Panc1 (cell line): ENCODE measurements around the gene DCDC2. TPM values are rescaled to one million over a fixed set of nuclear protein-coding genes. Genes with fewer than 3 reads are reported as not detected.

Source experiments
- ATAC-seq: fragments of 200-7000 bp; cut with Tn5 transposase; 2 replicates; pipeline ENCODE4 v1.9.1; 2020; ENCODE audit warnings: mild to moderate bottlenecking, moderate library complexity
- BruUV-seq: library from RNA; stranded (reverse); fragments of 400-500 nt; replicated peaks from 2 replicates; lab custom pipeline; 2021; lab: Mats Ljungman, UMichigan
- CTCF ChIA-PET: fragments of 300-600 bp; sonication (Branson Sonifier 250); formaldehyde crosslinking; loops from one replicate; lab custom pipeline; 2022; ENCODE audit warnings: antibody characterized with exemption; lab: Charles Lee
- POLR2A ChIA-PET: fragments of 300-600 bp; sonication (Branson Sonifier 250); formaldehyde crosslinking; loops from one replicate; lab custom pipeline; 2022; ENCODE audit warnings: antibody characterized with exemption; lab: Charles Lee
- DNase-seq: peaks from one replicate; pipeline ENCODE4 v3.0.0-alpha.2; 2010; ENCODE audit warnings: low read depth, low spot score
- H3K27ac ChIP-seq: 2 replicates; pipeline ENCODE4 v1.5.1; 2011; ENCODE audit warnings: mild to moderate bottlenecking, low read length, inconsistent platforms
- H3K27me3 ChIP-seq: fragments of 200-500 bp; sonication (Bioruptor generic); 2 replicates; pipeline ENCODE4 v1.6.0; 2014; ENCODE audit warnings: low read length, inconsistent platforms; ENCODE audit not compliant: control insufficient read depth, insufficient read depth
- H3K36me3 ChIP-seq: fragments of 200-500 bp; sonication (Bioruptor generic); 2 replicates; pipeline ENCODE4 v1.5.1; 2014; ENCODE audit warnings: inconsistent platforms, mild to moderate bottlenecking, low read length, moderate library complexity; ENCODE audit not compliant: control insufficient read depth, insufficient read depth
- H3K4me1 ChIP-seq: 2 replicates; pipeline ENCODE4 v1.5.1; 2011; ENCODE audit warnings: inconsistent platforms, mild to moderate bottlenecking, low read length, moderate library complexity; ENCODE audit not compliant: control insufficient read depth, insufficient read depth
- H3K4me3 ChIP-seq, 2 experiments: 2 replicates each; pipeline ENCODE4 v1.5.1; 2011 to 2012; ENCODE audit warnings: low read depth in 2 of 2, low read length in 2 of 2, mild to moderate bottlenecking in 2 of 2, inconsistent platforms in 1 of 2, moderate library complexity in 1 of 2
- H3K9me3 ChIP-seq: fragments of 200-500 bp; sonication (Bioruptor generic); 2 replicates; pipeline ENCODE4 v1.5.1; 2014; ENCODE audit warnings: low read depth, mild to moderate bottlenecking, inconsistent platforms, low read length, moderate library complexity; ENCODE audit not compliant: control insufficient read depth, insufficient read depth
- POLR2AphosphoS5 ChIP-seq: IDR thresholded peaks from 2 replicates; pipeline ENCODE4 v1.6.1; 2012; ENCODE audit warnings: mild to moderate bottlenecking, low read depth, low read length, moderate library complexity
- SIN3A ChIP-seq: IDR thresholded peaks from 2 replicates; pipeline ENCODE4 v1.6.1; 2012; ENCODE audit warnings: low read depth, mild to moderate bottlenecking, low read length, moderate library complexity, borderline replicate concordance; ENCODE audit not compliant: insufficient read depth
- TCF7L2 ChIP-seq: IDR thresholded peaks from 2 replicates; pipeline ENCODE4 v1.6.1; 2011; ENCODE audit warnings: mild to moderate bottlenecking, low read depth, low read length, inconsistent platforms
- in situ Hi-C: cut with HindIII; loops from 2 replicates; pipeline ENCODE4 v1.10.0; 2016; ENCODE audit warnings: low sequenced_read_pairs, low pct_unique_long_range_greater_than_20kb
- intact Hi-C: fragments of 100-400 bp; cut with micrococcal nuclease; formaldehyde crosslinking; loops from one replicate; pipeline ENCODE4 v1.10.0; 2022; ENCODE audit not compliant: unreplicated experiment
- total RNA-seq: library from RNA; stranded (reverse); gene quantifications from one replicate; pipeline ENCODE4 v1.2.1, GENCODE V29; 2021; ENCODE audit not compliant: unreplicated experiment
- TF ChIP-seq, protein P1 (sequence below), 2 experiments: IDR thresholded peaks; 2 replicates each; pipeline ENCODE4 v1.6.1; 2011 to 2012; ENCODE audit warnings: low read depth in 2 of 2, control low read depth in 1 of 2, low read length in 1 of 2, mild to moderate bottlenecking in 1 of 2, moderate library complexity in 1 of 2; ENCODE audit not compliant: insufficient read depth in 1 of 2
- TF ChIP-seq, protein P2 (sequence below): fragments of 450-650 bp; IDR thresholded peaks from 2 replicates; pipeline ENCODE4 v1.5.1; 2017; ENCODE audit warnings: mild to moderate bottlenecking

The DCDC2 gene
- total RNA-seq, 1 experiment from 2014 or later: 0.15 TPM

- Histone ChIP-seq H3K9me3 (no peaks in the 10 kb centered on the region), H3K36me3 (no peaks in the 10 kb centered on the region), H3K27ac (no peak overlapping the region), H3K4me1 (no peaks in the 10 kb centered on the region), H3K27me3 (no peaks in the 10 kb centered on the region), H3K4me3 (no peak overlapping the region)
- in situ Hi-C loops: no loop called here
- POLR2A ChIA-PET: no interaction called here
- CTCF ChIA-PET: no interaction called here
- ATAC-seq (no peak), DNase-seq (no peak)
- TF ChIP-seq, protein P1, sequence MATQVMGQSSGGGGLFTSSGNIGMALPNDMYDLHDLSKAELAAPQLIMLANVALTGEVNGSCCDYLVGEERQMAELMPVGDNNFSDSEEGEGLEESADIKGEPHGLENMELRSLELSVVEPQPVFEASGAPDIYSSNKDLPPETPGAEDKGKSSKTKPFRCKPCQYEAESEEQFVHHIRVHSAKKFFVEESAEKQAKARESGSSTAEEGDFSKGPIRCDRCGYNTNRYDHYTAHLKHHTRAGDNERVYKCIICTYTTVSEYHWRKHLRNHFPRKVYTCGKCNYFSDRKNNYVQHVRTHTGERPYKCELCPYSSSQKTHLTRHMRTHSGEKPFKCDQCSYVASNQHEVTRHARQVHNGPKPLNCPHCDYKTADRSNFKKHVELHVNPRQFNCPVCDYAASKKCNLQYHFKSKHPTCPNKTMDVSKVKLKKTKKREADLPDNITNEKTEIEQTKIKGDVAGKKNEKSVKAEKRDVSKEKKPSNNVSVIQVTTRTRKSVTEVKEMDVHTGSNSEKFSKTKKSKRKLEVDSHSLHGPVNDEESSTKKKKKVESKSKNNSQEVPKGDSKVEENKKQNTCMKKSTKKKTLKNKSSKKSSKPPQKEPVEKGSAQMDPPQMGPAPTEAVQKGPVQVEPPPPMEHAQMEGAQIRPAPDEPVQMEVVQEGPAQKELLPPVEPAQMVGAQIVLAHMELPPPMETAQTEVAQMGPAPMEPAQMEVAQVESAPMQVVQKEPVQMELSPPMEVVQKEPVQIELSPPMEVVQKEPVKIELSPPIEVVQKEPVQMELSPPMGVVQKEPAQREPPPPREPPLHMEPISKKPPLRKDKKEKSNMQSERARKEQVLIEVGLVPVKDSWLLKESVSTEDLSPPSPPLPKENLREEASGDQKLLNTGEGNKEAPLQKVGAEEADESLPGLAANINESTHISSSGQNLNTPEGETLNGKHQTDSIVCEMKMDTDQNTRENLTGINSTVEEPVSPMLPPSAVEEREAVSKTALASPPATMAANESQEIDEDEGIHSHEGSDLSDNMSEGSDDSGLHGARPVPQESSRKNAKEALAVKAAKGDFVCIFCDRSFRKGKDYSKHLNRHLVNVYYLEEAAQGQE (IDR thresholded peaks at IDR 0.05; ENCODE audit: insufficient read depth in 1 of 2, low read depth in 2 of 2, low read length in 1 of 2): no peak
- intact Hi-C loops: no loop called here
- BruUV-seq: no TSS peak
These were observed 28.8 kb downstream of the DCDC2 start for GRCh38 chr6:24329022-24329421.

DNA sequence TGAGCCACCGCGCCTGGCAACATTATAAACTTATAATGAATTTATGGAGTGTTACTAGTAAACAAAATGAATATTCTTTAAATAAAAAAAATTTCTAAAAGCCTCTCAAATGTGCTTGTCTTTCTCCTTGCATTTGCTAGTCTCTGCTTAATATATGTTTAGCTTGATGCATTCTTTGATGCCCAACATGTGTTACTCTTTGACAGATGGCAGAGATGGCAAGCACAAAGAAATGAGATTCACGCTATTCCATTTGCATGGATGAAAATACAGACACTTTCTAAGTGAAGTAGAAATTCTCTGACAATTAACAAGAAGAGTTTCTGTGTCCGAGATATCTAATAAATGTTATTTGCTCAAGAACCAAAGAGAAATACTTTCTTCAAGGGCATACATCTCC is 30.1 kb downstream of the DCDC2 start:
- no TSS peak for BruUV-seq
- DNase-seq: no peak
- Histone ChIP-seq H3K9me3 (no peaks in the 10 kb centered on the region), H3K4me3 (no peak overlapping the region), H3K4me1 (no peaks in the 10 kb centered on the region), H3K36me3 (no peaks in the 10 kb centered on the region), H3K27ac (no peak overlapping the region), H3K27me3 (no peaks in the 10 kb centered on the region)
- TF ChIP-seq SIN3A (no peak), TCF7L2 (no peak), POLR2AphosphoS5 (no peak)
- TF ChIP-seq, protein P2, sequence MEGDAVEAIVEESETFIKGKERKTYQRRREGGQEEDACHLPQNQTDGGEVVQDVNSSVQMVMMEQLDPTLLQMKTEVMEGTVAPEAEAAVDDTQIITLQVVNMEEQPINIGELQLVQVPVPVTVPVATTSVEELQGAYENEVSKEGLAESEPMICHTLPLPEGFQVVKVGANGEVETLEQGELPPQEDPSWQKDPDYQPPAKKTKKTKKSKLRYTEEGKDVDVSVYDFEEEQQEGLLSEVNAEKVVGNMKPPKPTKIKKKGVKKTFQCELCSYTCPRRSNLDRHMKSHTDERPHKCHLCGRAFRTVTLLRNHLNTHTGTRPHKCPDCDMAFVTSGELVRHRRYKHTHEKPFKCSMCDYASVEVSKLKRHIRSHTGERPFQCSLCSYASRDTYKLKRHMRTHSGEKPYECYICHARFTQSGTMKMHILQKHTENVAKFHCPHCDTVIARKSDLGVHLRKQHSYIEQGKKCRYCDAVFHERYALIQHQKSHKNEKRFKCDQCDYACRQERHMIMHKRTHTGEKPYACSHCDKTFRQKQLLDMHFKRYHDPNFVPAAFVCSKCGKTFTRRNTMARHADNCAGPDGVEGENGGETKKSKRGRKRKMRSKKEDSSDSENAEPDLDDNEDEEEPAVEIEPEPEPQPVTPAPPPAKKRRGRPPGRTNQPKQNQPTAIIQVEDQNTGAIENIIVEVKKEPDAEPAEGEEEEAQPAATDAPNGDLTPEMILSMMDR: no peak
- TF ChIP-seq, protein P1 (IDR thresholded peaks at IDR 0.05; ENCODE audit: insufficient read depth in 1 of 2, low read depth in 2 of 2, low read length in 1 of 2): no peak
- POLR2A ChIA-PET: no interaction called here
- in situ Hi-C loops: no loop called here
- intact Hi-C loops: no loop called here
- no peak for ATAC-seq
- CTCF ChIA-PET: no interaction called here
